Fibroblast of mammary gland (primary cell): ENCODE data around the gene TNPO2.

Source experiments
- DNase-seq: peaks from one replicate; pipeline ENCODE4 v3.0.0-alpha.2; 2010; ENCODE audit warnings: low read depth
- H3K4me3 ChIP-seq: 2 replicates; pipeline ENCODE4 v1.5.1; 2011; ENCODE audit warnings: low read depth, mild to moderate bottlenecking, low read length, moderate library complexity; ENCODE audit not compliant: control insufficient read depth
- TF ChIP-seq, protein P1 (sequence below): conservative IDR thresholded peaks from 2 replicates; pipeline ENCODE4 v1.5.1; 2011; ENCODE audit warnings: low read depth, low read length, inconsistent platforms; ENCODE audit not compliant: control insufficient read depth, insufficient read depth

The TNPO2 gene

DNA sequence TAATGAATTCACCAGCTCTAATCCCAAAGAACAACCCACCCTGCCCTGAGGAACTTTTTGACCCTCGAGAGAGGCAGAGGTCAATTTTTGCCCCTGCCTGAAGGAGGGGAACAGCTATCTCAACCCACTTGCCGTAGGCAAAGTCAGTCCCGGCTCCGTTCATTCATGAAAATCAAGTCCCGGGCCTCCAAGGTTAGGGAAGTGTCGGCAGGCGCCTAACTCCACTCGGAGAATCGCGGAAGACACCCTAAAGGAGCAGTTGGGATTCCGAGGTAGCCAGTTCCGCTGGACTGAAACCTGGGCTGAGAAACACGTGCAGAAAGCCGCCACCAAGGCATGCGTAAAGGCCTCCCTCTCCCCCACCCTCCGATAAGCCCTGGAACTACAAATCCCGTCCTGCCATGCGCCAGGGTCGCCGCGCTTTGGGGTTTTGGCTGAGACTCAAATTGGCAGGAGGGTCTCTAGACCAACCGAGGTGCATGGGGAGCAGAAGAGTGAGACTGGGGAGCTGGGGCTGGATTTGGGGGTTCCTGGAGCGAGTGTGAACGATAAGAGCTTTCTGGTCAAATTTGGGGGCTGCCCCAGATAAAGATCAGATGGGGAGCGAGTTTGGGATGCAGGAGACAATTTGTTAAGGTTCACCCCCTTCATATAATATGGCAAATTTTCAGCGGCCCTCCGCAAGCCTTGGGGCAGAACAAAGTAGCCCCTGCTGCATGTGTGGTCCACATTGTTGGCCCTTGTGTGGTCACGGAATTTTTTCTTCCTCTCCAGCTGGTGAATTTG lies at the start of gene TNPO2:
Gene TNPO2 (minus strand): TSS at position 292 of the 786 bp plus-strand sequence. CDS start 2,955 bp downstream, outside the sequence.
- peak within 1 kb of the TSS; percentile 93 for H3K4me3 ChIP-seq
- peak; percentile 64 for DNase-seq
- TF ChIP-seq, protein P1, sequence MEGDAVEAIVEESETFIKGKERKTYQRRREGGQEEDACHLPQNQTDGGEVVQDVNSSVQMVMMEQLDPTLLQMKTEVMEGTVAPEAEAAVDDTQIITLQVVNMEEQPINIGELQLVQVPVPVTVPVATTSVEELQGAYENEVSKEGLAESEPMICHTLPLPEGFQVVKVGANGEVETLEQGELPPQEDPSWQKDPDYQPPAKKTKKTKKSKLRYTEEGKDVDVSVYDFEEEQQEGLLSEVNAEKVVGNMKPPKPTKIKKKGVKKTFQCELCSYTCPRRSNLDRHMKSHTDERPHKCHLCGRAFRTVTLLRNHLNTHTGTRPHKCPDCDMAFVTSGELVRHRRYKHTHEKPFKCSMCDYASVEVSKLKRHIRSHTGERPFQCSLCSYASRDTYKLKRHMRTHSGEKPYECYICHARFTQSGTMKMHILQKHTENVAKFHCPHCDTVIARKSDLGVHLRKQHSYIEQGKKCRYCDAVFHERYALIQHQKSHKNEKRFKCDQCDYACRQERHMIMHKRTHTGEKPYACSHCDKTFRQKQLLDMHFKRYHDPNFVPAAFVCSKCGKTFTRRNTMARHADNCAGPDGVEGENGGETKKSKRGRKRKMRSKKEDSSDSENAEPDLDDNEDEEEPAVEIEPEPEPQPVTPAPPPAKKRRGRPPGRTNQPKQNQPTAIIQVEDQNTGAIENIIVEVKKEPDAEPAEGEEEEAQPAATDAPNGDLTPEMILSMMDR, result no peak

GRCh38 chr19:12772323-12772722 lies 48.6 kb upstream of the TNPO2 start:
- no peak for DNase-seq
- TF ChIP-seq, protein P1, result no peak
- no peak overlapping the region for H3K4me3 ChIP-seq

- no peak overlapping the region for H3K4me3 ChIP-seq
- TF ChIP-seq, protein P1, result no peak
Measured at GRCh38 chr19:12770922-12771321, 47.2 kb upstream of the TNPO2 start.

DNA sequence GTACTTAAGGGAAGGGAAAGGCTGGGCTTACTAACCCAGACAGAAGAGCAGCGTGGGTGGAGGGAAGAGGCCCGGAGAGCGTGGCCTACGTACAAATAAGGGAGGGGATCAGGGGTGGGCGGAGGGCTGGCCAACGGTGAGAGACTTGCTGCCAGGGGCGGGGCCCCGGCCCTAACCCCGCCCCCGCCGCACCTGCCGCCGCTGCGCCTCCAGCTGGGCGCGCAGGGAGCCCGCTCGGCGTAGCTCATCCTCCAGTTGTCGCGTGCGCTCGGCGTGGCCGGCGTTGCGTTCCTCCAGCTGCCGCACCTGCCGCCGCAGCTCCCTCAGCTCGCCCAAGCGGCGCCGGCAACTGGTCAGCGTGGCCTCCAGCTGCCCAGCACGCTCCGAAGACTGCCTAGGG lies 46.0 kb upstream of the TNPO2 start:
- H3K4me3 ChIP-seq, result no peak overlapping the region
- DNase-seq, result no peak
- TF ChIP-seq, protein P1, result no peak

More at GRCh38 chr19:12770922-12771321, 47.2 kb upstream of the TNPO2 start:
- DNase-seq, result no peak

- H3K4me3 ChIP-seq, result no peak overlapping the region
- DNase-seq, result no peak
- TF ChIP-seq, protein P1, result no peak
Measured at GRCh38 chr19:12767666-12768065, 43.9 kb upstream of the TNPO2 start.

DNA sequence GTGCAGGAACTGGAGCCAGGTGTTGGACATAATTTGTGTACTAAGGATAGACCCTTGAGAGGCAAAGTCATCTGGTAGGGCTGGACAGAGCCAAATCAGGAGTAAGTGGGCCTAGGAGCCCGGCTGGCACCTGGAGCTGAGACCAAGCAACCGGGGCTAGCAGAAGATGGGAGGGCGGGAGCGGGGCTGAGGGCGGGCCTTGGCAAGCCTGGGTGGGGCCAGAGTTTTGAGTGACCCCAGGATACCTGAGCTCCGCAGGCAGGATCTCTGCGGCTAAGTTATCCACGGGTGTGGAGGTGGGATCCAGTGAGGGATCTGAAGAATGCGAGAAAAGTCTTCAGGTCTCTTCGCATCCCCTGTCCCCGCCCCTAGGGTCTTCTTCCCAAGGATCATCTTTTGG lies 43.4 kb upstream of the TNPO2 start:
- no peak for DNase-seq
- no peak overlapping the region for H3K4me3 ChIP-seq
- TF ChIP-seq, protein P1, result no peak
